Endothelial cell (in vitro differentiated cells): ENCODE measurements around the gene STOX2. TPM values are rescaled to one million over a fixed set of nuclear protein-coding genes. Genes with fewer than 3 reads are reported as not detected.

Source experiments
- DNase-seq: peaks from one replicate; pipeline ENCODE4 v3.0.0; 2021; ENCODE audit warnings: low spot score
- H3K27ac Mint-ChIP-seq: one replicate; pipeline ENCODE4 v1.8.0; 2021; ENCODE audit warnings: mixed read lengths, inconsistent platforms; ENCODE audit not compliant: unreplicated experiment
- H3K27me3 Mint-ChIP-seq: one replicate; pipeline ENCODE4 v1.8.0; 2021; ENCODE audit warnings: mild to moderate bottlenecking, moderate library complexity, mixed read lengths, inconsistent platforms; ENCODE audit not compliant: unreplicated experiment
- H3K36me3 Mint-ChIP-seq: one replicate; pipeline ENCODE4 v1.8.0; 2021; ENCODE audit warnings: mild to moderate bottlenecking, low read depth, mixed read lengths, inconsistent platforms; ENCODE audit not compliant: unreplicated experiment
- H3K4me1 Mint-ChIP-seq: one replicate; pipeline ENCODE4 v1.8.0; 2021; ENCODE audit warnings: mild to moderate bottlenecking, mixed read lengths, inconsistent platforms; ENCODE audit not compliant: unreplicated experiment
- H3K4me3 Mint-ChIP-seq: one replicate; pipeline ENCODE4 v1.8.0; 2021; ENCODE audit warnings: mild to moderate bottlenecking, mixed read lengths, inconsistent platforms; ENCODE audit not compliant: unreplicated experiment
- H3K9me3 Mint-ChIP-seq: one replicate; pipeline ENCODE4 v1.8.0; 2021; ENCODE audit warnings: mixed read lengths, inconsistent platforms; ENCODE audit not compliant: unreplicated experiment
- CTCF ChIP-seq: fragments of 200-600 bp; sonication (generic); IDR thresholded peaks from one replicate; pipeline ENCODE4 v1.5.0; 2021; ENCODE audit warnings: antibody characterized with exemption; ENCODE audit not compliant: unreplicated experiment
- total RNA-seq: library from RNA; stranded (reverse); fragmentation: NEBNext Ultra II Directional; extraction: Animal tissue kit (Norgen Biotek cat#: 25700); gene quantifications from one replicate; pipeline ENCODE4 v1.2.1, GENCODE V29; 2021; ENCODE audit not compliant: unreplicated experiment

Gene STOX2
- total RNA-seq, 1 donor from 2014 or later = 4.8 TPM

DNA sequence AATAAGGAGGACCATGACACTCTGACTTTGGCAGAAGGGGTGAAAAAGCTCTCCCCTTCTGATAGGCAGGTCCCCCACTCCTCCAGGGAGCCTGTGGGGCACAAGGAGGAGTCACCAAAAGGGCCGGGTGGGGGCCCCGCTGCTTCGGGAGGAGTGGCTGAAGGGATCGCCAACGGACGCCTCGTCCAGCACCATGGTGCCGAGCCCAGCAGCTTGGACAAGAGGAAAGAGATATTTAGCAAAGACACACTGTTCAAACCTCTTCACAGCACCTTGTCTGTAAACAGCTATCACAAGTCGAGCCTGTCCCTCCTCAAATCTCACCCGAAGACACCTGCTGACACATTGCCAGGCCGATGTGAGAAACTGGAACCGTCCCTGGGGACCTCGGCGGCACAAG, 105.6 kb downstream of the STOX2 start:
- Mint-ChIP-seq H3K4me1 (peaks cover 19% of the 10 kb centered on the region), H3K27ac (no peak overlapping the region), H3K36me3 (no peaks in the 10 kb centered on the region)

GRCh38 chr4:184011826-184012380, 106.8 kb downstream of the STOX2 start:
- Mint-ChIP-seq H3K27me3 (no peaks in the 10 kb centered on the region), H3K36me3 (no peaks in the 10 kb centered on the region), H3K4me3 (no peak overlapping the region), H3K4me1 (peaks cover 19% of the 10 kb centered on the region), H3K9me3 (no peaks in the 10 kb centered on the region), H3K27ac (no peak overlapping the region)
- no peak for DNase-seq
- TF ChIP-seq CTCF = no peak

More for the DNA sequence above, 105.6 kb downstream of the STOX2 start:
- Mint-ChIP-seq H3K9me3 (no peaks in the 10 kb centered on the region), H3K27me3 (no peaks in the 10 kb centered on the region), H3K4me3 (no peak overlapping the region)
- TF ChIP-seq CTCF = no peak
- DNase-seq = no peak

DNA sequence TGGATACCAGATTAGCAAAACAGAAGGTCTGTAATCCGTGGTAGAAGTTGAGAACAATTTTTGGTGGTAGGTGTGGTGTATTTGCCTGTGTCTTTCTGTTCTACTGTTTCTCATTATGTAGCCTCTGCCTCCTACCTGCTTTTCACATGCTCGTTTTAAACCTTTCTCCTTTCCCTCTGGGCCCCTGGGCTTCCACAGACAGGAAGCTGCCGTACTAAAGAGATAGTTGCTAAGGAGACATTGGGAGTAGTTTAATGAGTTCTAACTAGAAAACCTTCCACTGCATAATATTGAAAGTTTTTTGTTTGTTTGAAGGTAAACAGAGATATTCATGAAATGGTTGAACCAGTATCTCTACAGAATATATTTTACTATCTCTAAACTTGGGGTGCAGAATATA, 107.8 kb downstream of the STOX2 start:
- no peak for TF ChIP-seq CTCF
- Mint-ChIP-seq H3K27me3 (no peaks in the 10 kb centered on the region), H3K27ac (peak overlapping the region; percentile 95), H3K4me3 (peak overlapping the region; percentile 19), H3K36me3 (no peaks in the 10 kb centered on the region), H3K9me3 (no peaks in the 10 kb centered on the region), H3K4me1 (peaks cover 19% of the 10 kb centered on the region)
- peak; percentile 9 for DNase-seq

- TF ChIP-seq CTCF = no peak
- Mint-ChIP-seq H3K4me3 (no peak overlapping the region), H3K4me1 (peaks cover 19% of the 10 kb centered on the region), H3K9me3 (no peaks in the 10 kb centered on the region), H3K36me3 (no peaks in the 10 kb centered on the region), H3K27ac (no peak overlapping the region), H3K27me3 (no peaks in the 10 kb centered on the region)
- no peak for DNase-seq
Observed at GRCh38 chr4:184014301-184014700, 109.2 kb downstream of the STOX2 start.

GRCh38 chr4:184016759-184017668, 111.9 kb downstream of the STOX2 start:
- H3K4me3 Mint-ChIP-seq = no peak overlapping the region
- no peak overlapping the region for H3K27ac Mint-ChIP-seq
- no peaks in the 10 kb centered on the region for H3K27me3 Mint-ChIP-seq
- no peak for TF ChIP-seq CTCF
- H3K36me3 Mint-ChIP-seq = no peaks in the 10 kb centered on the region
- DNase-seq = no peak
- peaks cover 12% of the 10 kb centered on the region for H3K4me1 Mint-ChIP-seq
- no peaks in the 10 kb centered on the region for H3K9me3 Mint-ChIP-seq
